ENCODE measurements around the gene CCDC157. TPM values are rescaled to one million over a fixed set of nuclear protein-coding genes. Genes with fewer than 3 reads are reported as not detected.

The CCDC157 gene
- total RNA-seq, 1 experiment from 2014 or later, result 4.9 TPM

GRCh38 chr22:30380011-30380410 is 23.2 kb downstream of the CCDC157 start:
- H3K36me3 ChIP-seq (ENCODE audit: control insufficient read depth, insufficient read depth, low read length), result no peaks in the 10 kb centered on the region
- intact Hi-C loops (cut with micrococcal nuclease; ENCODE audit: unreplicated experiment), result no loop called here
- no peak overlapping the region for H3K27ac Mint-ChIP-seq (ENCODE audit: unreplicated experiment)
- H3K27me3 Mint-ChIP-seq (ENCODE audit: insufficient read depth, unreplicated experiment), result no peaks in the 10 kb centered on the region
- no peaks in the 10 kb centered on the region for H3K9me3 ChIP-seq
- no peaks in the 10 kb centered on the region for H3K4me1 Mint-ChIP-seq (ENCODE audit: low read depth, unreplicated experiment)
- ChIA-PET POLR2A (no interaction called here), CTCF (no interaction called here)
- no peaks in the 10 kb centered on the region for H3K27me3 ChIP-seq (replicated peaks; ENCODE audit: control insufficient read depth, insufficient read depth, low read length)
- TF ChIP-seq CTCF (IDR thresholded peaks at IDR 0.05; ENCODE audit: insufficient read depth in 1 of 2, low read depth in 1 of 2, low read length in 1 of 2, severe bottlenecking in 1 of 2, unreplicated experiment in 1 of 2), result no peak
- peaks cover 14% of the 10 kb centered on the region for H3K36me3 Mint-ChIP-seq (ENCODE audit: insufficient read depth, unreplicated experiment)
- H3K4me3 Mint-ChIP-seq (ENCODE audit: unreplicated experiment), result no peak overlapping the region
- no TSS peak for BruUV-seq (replicated peaks)
- H3K4me3 ChIP-seq (ENCODE audit: low read depth, low read length), result no peak overlapping the region
- H3K9me3 Mint-ChIP-seq (ENCODE audit: unreplicated experiment), result no peaks in the 10 kb centered on the region
- no peak for DNase-seq
- no peaks in the 10 kb centered on the region for H3K4me1 ChIP-seq

- H3K4me3 Mint-ChIP-seq (ENCODE audit: unreplicated experiment), result no peak overlapping the region
- BruUV-seq (replicated peaks), result no TSS peak
- Histone ChIP-seq H3K4me1 (0 out of 2 replicates have a peak, but pooled peaks cover 4% of the 10 kb centered on the region), H3K36me3 (ENCODE audit: control insufficient read depth, insufficient read depth, low read length) (no peaks in the 10 kb centered on the region), H3K27me3 (replicated peaks; ENCODE audit: control insufficient read depth, insufficient read depth, low read length) (no peaks in the 10 kb centered on the region), H3K4me3 (ENCODE audit: low read depth, low read length) (no peak overlapping the region), H3K9me3 (no peaks in the 10 kb centered on the region)
- H3K27ac Mint-ChIP-seq (ENCODE audit: unreplicated experiment), result no peak overlapping the region
- H3K36me3 Mint-ChIP-seq (ENCODE audit: insufficient read depth, unreplicated experiment), result peaks cover 10% of the 10 kb centered on the region
- no peak for DNase-seq
- no peaks in the 10 kb centered on the region for H3K4me1 Mint-ChIP-seq (ENCODE audit: low read depth, unreplicated experiment)
- intact Hi-C loops (cut with micrococcal nuclease; ENCODE audit: unreplicated experiment), result no loop called here
- H3K9me3 Mint-ChIP-seq (ENCODE audit: unreplicated experiment), result no peaks in the 10 kb centered on the region
- CTCF ChIA-PET, result no interaction called here
- TF ChIP-seq CTCF (IDR thresholded peaks at IDR 0.05; ENCODE audit: insufficient read depth in 1 of 2, low read depth in 1 of 2, low read length in 1 of 2, severe bottlenecking in 1 of 2, unreplicated experiment in 1 of 2), result no peak
- H3K27me3 Mint-ChIP-seq (ENCODE audit: insufficient read depth, unreplicated experiment), result no peaks in the 10 kb centered on the region
- POLR2A ChIA-PET, result no interaction called here
These were observed 24.5 kb downstream of the CCDC157 start for GRCh38 chr22:30381264-30381663.

- no peaks in the 10 kb centered on the region for H3K27me3 ChIP-seq (replicated peaks; ENCODE audit: control insufficient read depth, insufficient read depth, low read length)
- CTCF ChIA-PET, result interaction anchor here (1.4 kb wide), 1 partner anchor 94 kb away, joined by 12 read pairs; no protein-coding TSS in a partner anchor
- no peak for TF ChIP-seq CTCF (IDR thresholded peaks at IDR 0.05; ENCODE audit: insufficient read depth in 1 of 2, low read depth in 1 of 2, low read length in 1 of 2, severe bottlenecking in 1 of 2, unreplicated experiment in 1 of 2)
- Mint-ChIP-seq H3K36me3 (ENCODE audit: insufficient read depth, unreplicated experiment) (peaks cover 6% of the 10 kb centered on the region), H3K4me1 (ENCODE audit: low read depth, unreplicated experiment) (no peaks in the 10 kb centered on the region), H3K27me3 (ENCODE audit: insufficient read depth, unreplicated experiment) (no peaks in the 10 kb centered on the region), H3K27ac (ENCODE audit: unreplicated experiment) (no peak overlapping the region), H3K9me3 (ENCODE audit: unreplicated experiment) (no peaks in the 10 kb centered on the region), H3K4me3 (ENCODE audit: unreplicated experiment) (no peak overlapping the region)
- intact Hi-C loops (cut with micrococcal nuclease; ENCODE audit: unreplicated experiment), result no loop called here
- H3K9me3 ChIP-seq, result no peaks in the 10 kb centered on the region
- BruUV-seq (replicated peaks), result no TSS peak
- POLR2A ChIA-PET, result interaction anchor here (0.6 kb wide), 1 partner anchor 11 kb away, joined by 5 read pairs; no protein-coding TSS in a partner anchor
- H3K4me1 ChIP-seq, result 0 out of 2 replicates have a peak, but pooled peaks cover 4% of the 10 kb centered on the region
- DNase-seq, result no peak
- H3K4me3 ChIP-seq (ENCODE audit: low read depth, low read length), result no peak overlapping the region
- no peaks in the 10 kb centered on the region for H3K36me3 ChIP-seq (ENCODE audit: control insufficient read depth, insufficient read depth, low read length)
These were observed 25.5 kb downstream of the CCDC157 start for GRCh38 chr22:30382340-30382739.

All from Caco-2 (cell line).